ENCODE measurements around the gene FEZ2. TPM values are rescaled to one million over a fixed set of nuclear protein-coding genes. Genes with fewer than 3 reads are reported as not detected.

The FEZ2 gene
- total and polyA plus RNA-seq, 2 of the 13 experiments (the other 11 are each of a cell fraction or from before 2014, with no cell fraction given), result 42.5 to 59.1 TPM

- peaks cover 47 to 93% of the 10 kb centered on the region in 2 experiments for H3K36me3 ChIP-seq (replicated peaks in 1 of 2; ENCODE audit: control insufficient read depth in 1 of 2, insufficient read depth in 2 of 2, low read length in 2 of 2)
- ATAC-seq, result no peak
- H3K27ac ChIP-seq (ENCODE audit: extremely low read length, insufficient read depth, low read length), result no peak overlapping the region
- no peak for DNase-seq (ENCODE audit: low spot score)
- FAIRE-seq, result no peak
- in situ Hi-C loops (cut with HindIII; ENCODE audit: extremely low pct_ligation_motif_present, low pct_unique_long_range_greater_than_20kb), result no loop called here
- H3K79me2 ChIP-seq (ENCODE audit: insufficient read depth, low read length), result no peaks in the 10 kb centered on the region
- H2AFZ ChIP-seq (ENCODE audit: low read length), result no peak overlapping the region
- intact Hi-C loops (cut with micrococcal nuclease; ENCODE audit: unreplicated experiment), result no loop called here
- no TSS peak for BruUV-seq (replicated peaks)
- CTCF ChIA-PET (ENCODE audit: low intra/inter-chr PET ratio, low total read pairs), result no interaction called here
- POLR2A ChIA-PET, result no interaction called here
- no peak overlapping the region for H3K4me2 ChIP-seq (ENCODE audit: low read depth, low read length)
- no peaks in the 10 kb centered on the region for H3K9me3 ChIP-seq (ENCODE audit: low read length)
- no peak overlapping the region for H3K4me3 ChIP-seq (replicated peaks in 1 of 3; ENCODE audit: insufficient read depth in 1 of 3, low read depth in 2 of 3, low read length in 3 of 3)
- WGBS (ENCODE audit: low lambda C conversion rate), result 98% methylated on average over 9 of the region's 9 CpGs
- H3K27me3 ChIP-seq (ENCODE audit: control insufficient read depth in 1 of 2, insufficient read depth in 2 of 2, low read length in 2 of 2), result no peaks in the 10 kb centered on the region
- H4K20me1 ChIP-seq (ENCODE audit: insufficient read depth, low read length), result 0 out of 2 replicates have a peak, but pooled peaks cover 3% of the 10 kb centered on the region
- H3K9ac ChIP-seq (ENCODE audit: insufficient read depth, low read depth, low read length), result no peak overlapping the region
- no peaks in the 10 kb centered on the region for H3K4me1 ChIP-seq (ENCODE audit: insufficient read depth, low read length)
- TF ChIP-seq, protein P1, sequence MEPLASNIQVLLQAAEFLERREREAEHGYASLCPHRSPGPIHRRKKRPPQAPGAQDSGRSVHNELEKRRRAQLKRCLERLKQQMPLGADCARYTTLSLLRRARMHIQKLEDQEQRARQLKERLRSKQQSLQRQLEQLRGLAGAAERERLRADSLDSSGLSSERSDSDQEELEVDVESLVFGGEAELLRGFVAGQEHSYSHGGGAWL (CRISPR knock-in tag; IDR thresholded peaks at IDR 0.05), result no peak
- TF ChIP-seq CC2D1A (CRISPR knock-in tag; IDR thresholded peaks at IDR 0.05) (no peak), ZNF33B (CRISPR knock-in tag; IDR thresholded peaks at IDR 0.05) (no peak), RAD21 (CRISPR knock-in tag; IDR thresholded peaks at IDR 0.05) (no peak), NFE2L1 (CRISPR knock-in tag; IDR thresholded peaks at IDR 0.05; ENCODE audit: borderline replicate concordance) (no peak), NR2C2 (CRISPR knock-in tag; IDR thresholded peaks at IDR 0.05; ENCODE audit: borderline replicate concordance) (no peak), MYC (CRISPR knock-in tag; IDR thresholded peaks at IDR 0.05; ENCODE audit: borderline replicate concordance) (no peak), ZNF296 (CRISPR knock-in tag; conservative IDR thresholded peaks at IDR 0.05) (no peak), PBX2 (CRISPR knock-in tag; IDR thresholded peaks at IDR 0.05) (no peak), ZNF124 (CRISPR knock-in tag; IDR thresholded peaks at IDR 0.05) (no peak), FOSL2 (CRISPR knock-in tag; IDR thresholded peaks at IDR 0.05) (no peak), FOXO1 (CRISPR knock-in tag; IDR thresholded peaks at IDR 0.05) (no peak), ZNF274 (CRISPR knock-in tag; IDR thresholded peaks at IDR 0.05) (no peak), ZNF276 (CRISPR knock-in tag; IDR thresholded peaks at IDR 0.05; ENCODE audit: low read depth) (no peak)
- TF ChIP-seq, protein P2, sequence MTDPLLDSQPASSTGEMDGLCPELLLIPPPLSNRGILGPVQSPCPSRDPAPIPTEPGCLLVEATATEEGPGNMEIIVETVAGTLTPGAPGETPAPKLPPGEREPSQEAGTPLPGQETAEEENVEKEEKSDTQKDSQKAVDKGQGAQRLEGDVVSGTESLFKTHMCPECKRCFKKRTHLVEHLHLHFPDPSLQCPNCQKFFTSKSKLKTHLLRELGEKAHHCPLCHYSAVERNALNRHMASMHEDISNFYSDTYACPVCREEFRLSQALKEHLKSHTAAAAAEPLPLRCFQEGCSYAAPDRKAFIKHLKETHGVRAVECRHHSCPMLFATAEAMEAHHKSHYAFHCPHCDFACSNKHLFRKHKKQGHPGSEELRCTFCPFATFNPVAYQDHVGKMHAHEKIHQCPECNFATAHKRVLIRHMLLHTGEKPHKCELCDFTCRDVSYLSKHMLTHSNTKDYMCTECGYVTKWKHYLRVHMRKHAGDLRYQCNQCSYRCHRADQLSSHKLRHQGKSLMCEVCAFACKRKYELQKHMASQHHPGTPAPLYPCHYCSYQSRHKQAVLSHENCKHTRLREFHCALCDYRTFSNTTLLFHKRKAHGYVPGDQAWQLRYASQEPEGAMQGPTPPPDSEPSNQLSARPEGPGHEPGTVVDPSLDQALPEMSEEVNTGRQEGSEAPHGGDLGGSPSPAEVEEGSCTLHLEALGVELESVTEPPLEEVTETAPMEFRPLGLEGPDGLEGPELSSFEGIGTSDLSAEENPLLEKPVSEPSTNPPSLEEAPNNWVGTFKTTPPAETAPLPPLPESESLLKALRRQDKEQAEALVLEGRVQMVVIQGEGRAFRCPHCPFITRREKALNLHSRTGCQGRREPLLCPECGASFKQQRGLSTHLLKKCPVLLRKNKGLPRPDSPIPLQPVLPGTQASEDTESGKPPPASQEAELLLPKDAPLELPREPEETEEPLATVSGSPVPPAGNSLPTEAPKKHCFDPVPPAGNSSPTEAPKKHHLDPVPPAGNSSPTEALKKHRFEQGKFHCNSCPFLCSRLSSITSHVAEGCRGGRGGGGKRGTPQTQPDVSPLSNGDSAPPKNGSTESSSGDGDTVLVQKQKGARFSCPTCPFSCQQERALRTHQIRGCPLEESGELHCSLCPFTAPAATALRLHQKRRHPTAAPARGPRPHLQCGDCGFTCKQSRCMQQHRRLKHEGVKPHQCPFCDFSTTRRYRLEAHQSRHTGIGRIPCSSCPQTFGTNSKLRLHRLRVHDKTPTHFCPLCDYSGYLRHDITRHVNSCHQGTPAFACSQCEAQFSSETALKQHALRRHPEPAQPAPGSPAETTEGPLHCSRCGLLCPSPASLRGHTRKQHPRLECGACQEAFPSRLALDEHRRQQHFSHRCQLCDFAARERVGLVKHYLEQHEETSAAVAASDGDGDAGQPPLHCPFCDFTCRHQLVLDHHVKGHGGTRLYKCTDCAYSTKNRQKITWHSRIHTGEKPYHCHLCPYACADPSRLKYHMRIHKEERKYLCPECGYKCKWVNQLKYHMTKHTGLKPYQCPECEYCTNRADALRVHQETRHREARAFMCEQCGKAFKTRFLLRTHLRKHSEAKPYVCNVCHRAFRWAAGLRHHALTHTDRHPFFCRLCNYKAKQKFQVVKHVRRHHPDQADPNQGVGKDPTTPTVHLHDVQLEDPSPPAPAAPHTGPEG (CRISPR knock-in tag; IDR thresholded peaks at IDR 0.05), result no peak
Observed at GRCh38 chr2:36511858-36512603, 85.9 kb downstream of the FEZ2 start.
